Glutamatergic neuron (in vitro differentiated cells): ENCODE data around the gene TRPC4AP. TPM values are rescaled to one million over a fixed set of nuclear protein-coding genes. Genes with fewer than 3 reads are reported as not detected.

Experiments used
- DNase-seq: peaks from one replicate; pipeline ENCODE4 v3.0.0; 2022
- H3K27ac Mint-ChIP-seq: one replicate; pipeline ENCODE4 v1.8.0; 2020; ENCODE audit warnings: mild to moderate bottlenecking, mixed read lengths, inconsistent platforms; ENCODE audit not compliant: unreplicated experiment
- H3K27me3 Mint-ChIP-seq: one replicate; pipeline ENCODE4 v1.8.0; 2020; ENCODE audit warnings: mild to moderate bottlenecking, moderate library complexity, mixed read lengths, inconsistent platforms; ENCODE audit not compliant: unreplicated experiment
- H3K36me3 Mint-ChIP-seq: one replicate; pipeline ENCODE4 v1.8.0; 2020; ENCODE audit warnings: mild to moderate bottlenecking, mixed read lengths, inconsistent platforms; ENCODE audit not compliant: unreplicated experiment
- H3K4me1 Mint-ChIP-seq: one replicate; pipeline ENCODE4 v1.8.0; 2020; ENCODE audit warnings: mild to moderate bottlenecking, low read depth, mixed read lengths, inconsistent platforms; ENCODE audit not compliant: unreplicated experiment
- H3K4me3 Mint-ChIP-seq: one replicate; pipeline ENCODE4 v1.8.0; 2020; ENCODE audit warnings: mild to moderate bottlenecking, mixed read lengths, inconsistent platforms; ENCODE audit not compliant: unreplicated experiment
- H3K9me3 Mint-ChIP-seq: one replicate; pipeline ENCODE4 v1.8.0; 2020; ENCODE audit warnings: mild to moderate bottlenecking, moderate library complexity, mixed read lengths, inconsistent platforms; ENCODE audit not compliant: unreplicated experiment
- total RNA-seq: library from RNA; stranded (reverse); fragmentation: NEBNext Ultra II Directional; extraction: Animal tissue kit (Norgen Biotek cat#: 25700); gene quantifications from one replicate; pipeline ENCODE4 v1.2.1, GENCODE V29; 2021; ENCODE audit not compliant: unreplicated experiment
- TF ChIP-seq, protein P1 (sequence below): fragments of 200-600 bp; sonication (generic); IDR thresholded peaks from one replicate; pipeline ENCODE4 v1.5.0; 2021; ENCODE audit not compliant: partially characterized antibody, unreplicated experiment

TRPC4AP gene
- total RNA-seq, 1 donor from 2014 or later, result 67.5 TPM

DNA sequence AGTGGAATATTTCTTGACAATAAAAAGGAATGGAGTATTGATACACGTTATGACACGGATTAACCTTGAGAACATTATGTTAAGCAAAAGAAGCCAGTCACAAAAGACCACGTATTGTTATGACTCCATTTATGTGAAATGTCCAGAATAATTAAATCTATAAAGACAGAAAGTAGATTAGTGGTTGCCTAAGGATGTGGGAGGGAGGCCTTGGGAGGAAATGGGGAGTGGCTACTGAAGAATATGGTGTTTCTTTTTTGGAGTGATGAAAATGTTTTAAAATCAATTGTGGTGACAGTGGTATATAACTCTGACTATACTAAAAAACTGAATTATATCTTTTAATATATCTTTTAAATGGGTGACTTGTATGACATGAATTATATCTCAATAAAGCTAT lies 30.1 kb downstream of the TRPC4AP start:
- H3K27me3 Mint-ChIP-seq, result no peaks in the 10 kb centered on the region
- peaks cover 7% of the 10 kb centered on the region for H3K4me1 Mint-ChIP-seq
- no peaks in the 10 kb centered on the region for H3K9me3 Mint-ChIP-seq
- DNase-seq, result no peak
- peaks cover 13% of the 10 kb centered on the region for H3K36me3 Mint-ChIP-seq
- no peak overlapping the region for H3K27ac Mint-ChIP-seq
- TF ChIP-seq, protein P1, sequence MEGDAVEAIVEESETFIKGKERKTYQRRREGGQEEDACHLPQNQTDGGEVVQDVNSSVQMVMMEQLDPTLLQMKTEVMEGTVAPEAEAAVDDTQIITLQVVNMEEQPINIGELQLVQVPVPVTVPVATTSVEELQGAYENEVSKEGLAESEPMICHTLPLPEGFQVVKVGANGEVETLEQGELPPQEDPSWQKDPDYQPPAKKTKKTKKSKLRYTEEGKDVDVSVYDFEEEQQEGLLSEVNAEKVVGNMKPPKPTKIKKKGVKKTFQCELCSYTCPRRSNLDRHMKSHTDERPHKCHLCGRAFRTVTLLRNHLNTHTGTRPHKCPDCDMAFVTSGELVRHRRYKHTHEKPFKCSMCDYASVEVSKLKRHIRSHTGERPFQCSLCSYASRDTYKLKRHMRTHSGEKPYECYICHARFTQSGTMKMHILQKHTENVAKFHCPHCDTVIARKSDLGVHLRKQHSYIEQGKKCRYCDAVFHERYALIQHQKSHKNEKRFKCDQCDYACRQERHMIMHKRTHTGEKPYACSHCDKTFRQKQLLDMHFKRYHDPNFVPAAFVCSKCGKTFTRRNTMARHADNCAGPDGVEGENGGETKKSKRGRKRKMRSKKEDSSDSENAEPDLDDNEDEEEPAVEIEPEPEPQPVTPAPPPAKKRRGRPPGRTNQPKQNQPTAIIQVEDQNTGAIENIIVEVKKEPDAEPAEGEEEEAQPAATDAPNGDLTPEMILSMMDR, result no peak
- H3K4me3 Mint-ChIP-seq, result no peak overlapping the region

DNA sequence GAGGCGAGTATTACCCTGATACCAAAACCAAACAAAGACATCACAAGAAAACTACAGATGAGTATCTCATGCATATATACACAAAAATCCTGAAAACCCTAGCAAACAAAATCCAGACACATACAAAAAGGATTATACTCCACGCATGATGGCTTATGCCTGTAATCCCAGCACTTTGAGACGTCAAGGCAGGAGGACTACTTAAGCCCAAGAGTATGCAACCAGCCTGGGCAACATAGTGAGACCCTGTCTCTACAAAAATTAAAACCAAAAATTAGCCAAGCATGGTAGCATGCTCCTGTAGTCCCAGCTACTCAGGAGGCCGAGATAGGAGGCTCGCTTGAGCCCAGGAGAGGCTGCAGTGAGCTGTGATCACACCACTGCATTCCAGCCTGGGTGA lies 32.4 kb downstream of the TRPC4AP start:
- TF ChIP-seq, protein P1, result no peak
- no peak overlapping the region for H3K27ac Mint-ChIP-seq
- no peaks in the 10 kb centered on the region for H3K9me3 Mint-ChIP-seq
- no peaks in the 10 kb centered on the region for H3K27me3 Mint-ChIP-seq
- H3K4me1 Mint-ChIP-seq, result peaks cover 2% of the 10 kb centered on the region
- DNase-seq, result no peak
- peaks cover 13% of the 10 kb centered on the region for H3K36me3 Mint-ChIP-seq
- no peak overlapping the region for H3K4me3 Mint-ChIP-seq

DNA sequence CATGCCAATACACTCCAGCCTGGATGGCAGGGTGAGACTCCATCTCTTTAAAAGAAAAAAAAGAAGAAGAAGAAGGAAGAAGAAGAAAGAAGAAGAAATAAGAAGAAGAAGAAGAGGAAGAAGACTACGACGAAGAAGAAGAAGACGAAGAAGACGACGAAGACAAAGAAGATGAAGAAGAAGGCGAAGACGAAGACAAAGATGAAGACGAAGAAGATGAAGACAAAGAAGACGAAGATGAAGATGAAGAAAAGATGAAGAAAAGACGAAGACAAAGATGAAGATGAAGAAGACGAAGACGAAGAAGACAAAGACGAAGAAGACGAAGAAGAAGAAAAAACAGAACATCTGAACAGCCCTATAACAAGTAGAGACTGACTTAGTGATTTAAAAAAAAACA lies 33.0 kb downstream of the TRPC4AP start:
- peaks cover 13% of the 10 kb centered on the region for H3K36me3 Mint-ChIP-seq
- no peaks in the 10 kb centered on the region for H3K9me3 Mint-ChIP-seq
- DNase-seq, result no peak
- H3K4me1 Mint-ChIP-seq, result peaks cover 2% of the 10 kb centered on the region
- H3K27ac Mint-ChIP-seq, result no peak overlapping the region
- no peak overlapping the region for H3K4me3 Mint-ChIP-seq
- no peaks in the 10 kb centered on the region for H3K27me3 Mint-ChIP-seq
- TF ChIP-seq, protein P1, result no peak

DNA sequence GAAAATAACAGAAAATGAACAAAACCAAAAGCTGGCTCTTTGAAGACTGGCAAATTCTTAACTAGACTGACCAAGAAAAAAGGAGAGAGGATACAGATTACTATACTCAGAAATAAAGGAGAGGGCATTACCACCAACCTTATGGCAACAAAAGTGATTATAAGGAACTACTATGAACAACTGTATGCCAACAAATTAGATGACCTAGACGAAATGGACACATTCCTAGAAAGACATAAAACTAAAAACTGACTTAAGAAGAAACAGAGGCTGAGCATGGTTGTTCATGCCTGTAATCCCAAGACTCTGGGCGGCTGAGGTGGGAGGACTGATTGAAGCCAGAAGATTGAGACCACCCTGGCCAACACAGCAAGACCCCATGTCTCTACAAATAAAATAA lies 33.5 kb downstream of the TRPC4AP start:
- Mint-ChIP-seq H3K27me3 (no peaks in the 10 kb centered on the region), H3K36me3 (peaks cover 13% of the 10 kb centered on the region), H3K27ac (no peak overlapping the region), H3K9me3 (no peaks in the 10 kb centered on the region), H3K4me3 (no peak overlapping the region), H3K4me1 (peaks cover 2% of the 10 kb centered on the region)
- TF ChIP-seq, protein P1, result no peak
- DNase-seq, result no peak

DNA sequence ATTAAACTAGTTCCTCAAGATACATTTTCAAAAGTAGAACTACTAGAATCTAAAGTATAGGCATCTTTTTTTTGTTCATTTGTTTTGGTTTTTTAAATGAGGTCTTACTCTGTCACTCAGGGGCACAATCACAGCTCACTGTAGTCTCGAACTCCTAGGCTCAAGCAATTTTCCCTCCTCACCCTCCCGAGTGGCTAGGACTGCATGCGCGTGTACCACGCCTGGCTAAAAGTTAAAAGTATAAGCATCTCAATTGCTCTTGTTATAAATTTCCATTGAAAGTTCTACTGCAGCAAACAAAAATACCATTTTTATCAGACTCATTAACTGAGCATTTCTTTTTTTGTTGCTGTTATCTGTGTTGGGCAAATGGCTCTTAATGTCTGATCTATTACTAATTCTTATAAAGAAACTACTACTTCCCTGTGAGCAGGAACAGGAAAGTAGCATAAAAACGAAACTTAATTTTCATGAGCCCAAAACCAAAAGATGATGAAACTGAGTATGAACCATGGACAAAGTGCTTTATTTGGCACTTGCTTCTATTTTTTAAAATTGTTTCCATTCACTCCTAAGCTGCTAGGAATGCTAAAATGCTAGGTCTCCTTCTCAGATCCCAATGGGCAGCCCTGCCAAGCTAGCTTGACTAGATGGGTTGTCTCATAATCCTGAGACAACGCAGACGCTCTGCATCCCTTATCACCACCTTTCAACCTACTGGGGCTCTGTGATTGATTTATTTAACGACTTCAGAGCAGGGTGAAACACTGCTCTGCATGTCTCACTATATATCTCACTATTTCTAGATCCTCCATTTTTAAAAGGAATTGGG lies 36.9 kb downstream of the TRPC4AP start:
- H3K36me3 Mint-ChIP-seq, result peaks cover 13% of the 10 kb centered on the region
- no peak for DNase-seq
- H3K4me3 Mint-ChIP-seq, result no peak overlapping the region
- H3K4me1 Mint-ChIP-seq, result peaks cover 4% of the 10 kb centered on the region
- TF ChIP-seq, protein P1, result no peak
- no peaks in the 10 kb centered on the region for H3K27me3 Mint-ChIP-seq
- H3K9me3 Mint-ChIP-seq, result peaks cover 2% of the 10 kb centered on the region
- no peak overlapping the region for H3K27ac Mint-ChIP-seq
